M059J (cell line): ENCODE data around the gene GALNT13. TPM values are rescaled to one million over a fixed set of nuclear protein-coding genes. Genes with fewer than 3 reads are reported as not detected.

ENCODE experiments used
- DNase-seq: peaks from one replicate; pipeline ENCODE4 v3.0.0-alpha.2; 2012; ENCODE audit warnings: low read depth
- total RNA-seq: library from RNA; depleted of rRNA; stranded (reverse); fragments of >200 nt; shearing (Covaris generic); gene quantifications from 2 replicates; pipeline ENCODE4 v1.2.3, GENCODE V29; 2014

The GALNT13 gene
- total RNA-seq, 1 experiment from 2014 or later = 0.05 TPM

- DNase-seq = no peak
Observed at GRCh38 chr2:154306266-154306970, 434.7 kb downstream of the GALNT13 start.

DNA sequence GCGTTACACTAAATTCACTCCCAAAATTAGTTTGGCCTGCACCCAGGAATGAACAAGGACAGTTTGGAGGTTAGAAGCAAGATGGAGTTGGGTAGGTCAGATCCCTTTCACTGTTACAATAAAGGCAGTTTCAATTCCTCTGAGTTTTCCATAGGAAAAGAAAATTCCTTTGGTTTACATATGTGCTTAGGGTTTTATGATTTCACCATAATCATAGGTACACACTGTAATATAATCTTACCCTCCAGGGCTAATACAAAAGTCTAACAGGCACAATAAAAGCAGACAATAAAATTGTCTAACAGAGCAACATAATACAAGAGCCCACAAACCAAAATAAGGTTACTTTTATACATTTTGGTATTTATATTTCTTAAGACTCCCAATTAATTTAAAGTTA, 435.3 kb downstream of the GALNT13 start:
- DNase-seq = no peak

GRCh38 chr2:154324601-154325000, 452.9 kb downstream of the GALNT13 start:
- DNase-seq = no peak

GRCh38 chr2:154329510-154329909, 457.8 kb downstream of the GALNT13 start:
- no peak for DNase-seq

GRCh38 chr2:154331784-154332183, 460.1 kb downstream of the GALNT13 start:
- no peak for DNase-seq

DNA sequence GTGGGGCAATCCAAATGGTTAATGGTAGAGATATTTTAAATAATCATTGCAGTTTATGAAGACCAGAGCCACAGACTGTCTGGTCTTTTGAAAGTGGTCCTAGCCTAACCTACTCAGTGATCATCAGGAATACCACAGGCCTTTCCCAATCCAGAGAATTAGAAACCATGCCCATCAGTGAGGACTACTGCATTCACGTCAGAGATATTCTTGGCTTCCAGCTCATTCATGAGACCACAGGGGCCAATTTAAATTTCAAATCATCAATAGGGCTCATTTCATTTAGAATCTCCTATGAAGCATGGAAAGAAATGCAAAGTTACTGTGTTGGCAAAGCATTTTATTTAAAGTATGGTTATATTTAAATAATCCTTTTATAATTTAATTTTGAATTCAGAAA, 464.5 kb downstream of the GALNT13 start:
- no peak for DNase-seq

GRCh38 chr2:154338352-154338967, 466.7 kb downstream of the GALNT13 start:
- DNase-seq = no peak

GRCh38 chr2:154343282-154343681, 471.6 kb downstream of the GALNT13 start:
- DNase-seq = no peak

GRCh38 chr2:154350911-154351310, 479.2 kb downstream of the GALNT13 start:
- DNase-seq = no peak

GRCh38 chr2:154361276-154361675, 489.6 kb downstream of the GALNT13 start:
- DNase-seq = no peak

- no peak for DNase-seq
Observed at GRCh38 chr2:154368153-154368552, 496.4 kb downstream of the GALNT13 start.

- DNase-seq = no peak
Observed at GRCh38 chr2:154370873-154371272, 499.2 kb downstream of the GALNT13 start.

- no peak for DNase-seq
Observed at GRCh38 chr2:154374416-154374815, 502.7 kb downstream of the GALNT13 start.

DNA sequence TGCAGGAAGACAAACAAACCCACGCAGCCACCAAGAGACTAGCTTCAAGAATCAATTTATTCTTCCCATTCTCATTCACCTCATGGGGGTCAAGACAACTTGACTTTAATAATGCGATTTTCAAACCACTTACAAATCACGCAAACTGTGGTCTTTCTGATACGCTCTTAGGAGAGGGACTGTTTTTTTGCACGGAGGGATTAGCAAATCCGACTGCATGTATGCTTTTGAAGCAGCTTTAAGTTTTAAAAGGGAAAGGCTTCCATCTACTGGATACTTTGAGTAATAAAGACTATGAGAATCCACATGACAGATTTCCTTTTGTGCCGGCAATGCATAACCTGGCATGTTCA, 503.8 kb downstream of the GALNT13 start:
- DNase-seq = peak; percentile 1

DNA sequence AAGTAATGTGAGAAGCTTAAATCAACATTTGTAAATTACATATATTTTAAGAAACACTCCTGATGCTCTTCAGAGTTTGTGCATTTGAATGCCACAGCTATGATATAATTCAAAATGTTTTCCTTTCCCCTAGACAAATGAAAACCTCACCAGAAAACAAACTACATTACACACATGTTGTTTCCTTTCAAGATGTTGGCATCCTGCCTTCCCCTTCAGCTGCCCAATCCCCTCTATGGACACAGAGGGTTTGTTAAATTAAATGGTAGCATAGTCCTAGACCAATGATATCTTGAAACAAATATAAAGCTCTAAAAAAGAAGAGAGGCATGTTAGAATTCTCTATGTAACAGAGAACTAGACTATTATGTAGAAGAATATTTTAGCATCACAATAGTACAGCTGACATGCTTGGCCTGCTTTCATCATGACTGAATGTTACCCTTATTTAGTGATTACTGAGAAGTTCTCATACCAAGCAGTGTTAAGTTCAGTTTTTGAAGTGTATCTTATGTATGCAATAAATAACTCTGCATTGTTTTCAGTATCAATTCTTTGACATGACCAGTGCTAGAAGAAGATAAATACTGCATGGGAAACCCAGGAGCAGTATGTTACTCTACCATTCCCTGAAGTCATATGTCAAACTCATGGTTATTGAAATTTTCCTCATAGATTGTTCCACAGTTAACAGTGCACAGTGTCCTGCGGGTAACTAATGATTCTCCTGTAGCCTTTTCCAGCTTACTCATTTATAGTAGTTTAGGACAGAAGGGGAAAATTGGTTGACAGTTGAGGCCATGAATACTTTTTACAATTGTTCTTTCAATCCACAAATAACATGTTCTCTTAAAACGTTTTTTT, 510.4 kb downstream of the GALNT13 start:
- no peak for DNase-seq

DNA sequence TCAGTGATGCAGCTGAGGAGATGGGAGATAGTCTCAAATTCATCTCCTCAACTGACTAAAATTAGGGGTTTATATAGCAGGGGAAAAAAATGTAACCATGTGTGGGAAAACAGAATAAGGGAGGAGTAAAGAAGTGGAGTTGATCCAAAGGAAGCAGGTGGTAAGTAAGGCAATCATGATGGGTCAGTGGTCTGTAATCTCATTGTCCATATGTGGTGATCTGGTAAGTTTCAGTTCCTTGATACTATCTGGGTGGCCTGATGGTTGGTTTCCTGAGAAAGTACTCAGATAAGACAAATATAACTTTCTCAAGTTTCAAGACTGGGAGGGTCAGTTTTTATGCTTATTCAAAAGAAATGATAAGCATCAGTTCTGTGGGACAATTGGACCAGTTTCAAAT, 514.5 kb downstream of the GALNT13 start:
- no peak for DNase-seq

DNA sequence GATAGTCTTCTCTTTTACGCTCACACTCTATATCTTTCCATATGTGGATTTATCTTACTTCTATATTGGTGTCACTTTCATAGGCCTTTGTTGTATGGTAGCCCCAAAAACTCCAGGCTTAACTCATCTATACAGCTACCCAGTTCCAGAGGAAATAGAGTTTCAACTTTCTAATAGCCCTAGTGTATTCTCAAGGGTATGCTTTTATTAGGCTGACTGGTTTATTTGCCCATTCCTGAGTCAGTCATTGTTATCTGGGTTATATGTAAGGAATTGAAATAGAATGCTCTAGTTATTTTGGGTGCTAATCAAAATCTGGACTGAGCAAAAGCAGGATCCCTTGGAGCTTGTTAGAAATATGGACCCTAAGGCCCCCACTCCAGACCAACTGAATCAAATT, 519.3 kb downstream of the GALNT13 start:
- DNase-seq = no peak

DNA sequence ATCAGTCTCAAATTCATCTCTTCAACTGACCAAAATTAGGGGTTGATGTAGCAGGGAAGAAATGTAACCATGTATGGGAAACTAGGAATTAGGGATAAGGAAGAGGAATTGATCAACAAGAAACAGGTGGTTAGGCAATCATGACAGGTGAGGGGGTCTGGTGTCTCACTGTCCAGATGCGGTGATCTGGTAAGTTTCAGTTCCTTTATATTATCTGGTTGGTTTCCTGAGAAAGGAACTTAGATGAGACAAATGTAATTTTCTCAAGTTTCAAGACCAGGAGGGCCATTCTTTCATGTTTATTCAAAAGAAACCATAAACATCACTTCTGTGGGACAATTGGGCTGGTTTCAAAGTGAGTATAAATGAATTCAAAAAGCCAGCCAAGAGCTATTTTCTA, 520.5 kb downstream of the GALNT13 start:
- no peak for DNase-seq

DNA sequence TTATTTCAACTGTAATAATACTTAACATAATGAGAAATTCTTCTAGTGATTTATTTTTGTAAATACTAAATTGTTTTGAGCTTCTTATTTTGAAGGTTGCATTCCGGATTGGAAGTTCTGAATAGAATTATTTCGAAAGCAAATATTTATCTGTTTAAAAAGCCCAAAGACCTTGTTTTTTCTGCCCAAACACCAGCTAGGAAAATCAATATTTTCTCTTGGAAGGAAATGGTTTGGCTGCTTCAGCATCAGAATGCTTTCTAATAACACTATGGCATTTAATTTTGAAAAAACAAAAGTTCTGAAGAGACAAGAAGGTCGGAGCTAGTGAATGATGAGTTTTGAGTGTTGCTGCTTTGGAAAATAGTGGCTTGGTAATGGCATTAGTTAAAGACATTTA, 522.9 kb downstream of the GALNT13 start:
- no peak for DNase-seq

DNA sequence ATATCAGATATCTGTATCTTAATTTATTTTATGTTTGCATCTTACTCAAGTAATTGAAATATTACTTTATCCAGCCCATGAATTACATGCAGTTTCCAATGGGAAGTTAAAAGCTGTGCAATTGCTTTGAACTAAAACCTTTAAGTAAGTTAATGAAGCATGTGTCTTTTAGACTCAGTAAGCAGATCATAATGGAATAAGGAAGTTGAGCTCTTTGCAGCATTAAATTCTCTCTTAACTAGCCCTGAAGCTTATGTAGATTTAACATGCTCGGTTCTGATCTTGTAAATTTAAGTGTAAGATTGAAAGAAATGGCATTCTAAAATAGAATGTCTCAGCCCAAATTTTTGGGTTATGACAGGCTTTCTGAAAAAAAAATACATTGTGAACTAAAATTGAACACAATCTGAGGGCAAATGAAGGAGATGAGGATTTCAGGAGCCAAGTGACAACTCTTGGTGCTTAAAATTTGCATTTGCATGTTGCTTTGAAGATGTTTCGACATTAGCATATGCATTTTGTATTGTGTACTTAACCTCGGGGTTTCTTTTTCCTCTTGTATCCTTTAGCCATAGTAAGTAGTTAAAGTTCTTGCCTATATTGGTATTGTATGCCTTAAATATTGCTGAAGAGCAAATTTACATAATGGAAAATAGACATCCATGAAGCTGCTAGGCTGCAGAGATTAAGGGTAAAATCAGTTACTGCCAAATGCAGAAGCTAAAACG, 529.0 kb downstream of the GALNT13 start:
- no peak for DNase-seq

DNA sequence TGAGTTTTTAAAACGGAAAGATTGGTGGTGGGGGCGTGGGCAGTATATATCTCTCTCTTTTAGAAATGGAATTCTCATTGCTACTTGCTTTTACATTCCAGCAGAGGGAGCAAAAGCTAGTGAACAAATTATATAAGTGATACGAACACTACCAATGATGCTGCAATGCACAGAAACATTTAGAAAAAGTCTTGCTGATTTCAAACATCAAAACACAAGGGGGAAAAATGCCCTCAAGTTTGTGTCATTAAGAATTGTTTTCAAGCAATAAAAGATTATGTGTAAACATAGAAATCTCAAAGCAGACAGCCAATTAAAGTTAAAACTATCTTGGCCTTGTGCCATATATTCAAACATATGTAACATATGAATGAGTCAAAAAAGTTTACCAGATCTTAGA, 530.5 kb downstream of the GALNT13 start:
- no peak for DNase-seq

GRCh38 chr2:154403242-154403790, 531.6 kb downstream of the GALNT13 start:
- DNase-seq = no peak
